Transverse colon (tissue), 3 donors: Measurements from ENCODE around the gene PPARA.

Source experiments
- CTCF ChIP-seq, 5 experiments: fragments of 200-600 bp in 3 of 5; fragments of 450-650 bp in 2 of 5; sonication (generic) in 3 of 5; IDR thresholded peaks; 1 replicate in 2 of 5; 2 replicates in 3 of 5; pipeline ENCODE4 v1.5.1; 2016 to 2017; ENCODE audit warnings: antibody characterized with exemption in 5 of 5, inconsistent platforms in 3 of 5, mild to moderate bottlenecking in 2 of 5, moderate library complexity in 1 of 5
- EP300 ChIP-seq: sonication (generic); formaldehyde crosslinking; IDR thresholded peaks from one replicate; pipeline ENCODE4 v1.6.1; 2017; ENCODE audit warnings: antibody characterized with exemption, low read depth
- POLR2A ChIP-seq: fragments of 450-650 bp; IDR thresholded peaks from one replicate; pipeline ENCODE4 v1.6.1; 2016; ENCODE audit warnings: antibody characterized with exemption, mild to moderate bottlenecking, moderate library complexity

GRCh38 chr22:46119093-46119728, 31.1 kb upstream of the PPARA start:
- TF ChIP-seq CTCF (IDR thresholded peaks at IDR 0.05): no peak
- TF ChIP-seq POLR2A: no peak
- TF ChIP-seq EP300: no peak
